Gastrocnemius medialis (tissue), 4 donors: ENCODE measurements around the gene GFM2. TPM values are rescaled to one million over a fixed set of nuclear protein-coding genes. Genes with fewer than 3 reads are reported as not detected.

Source experiments
- ATAC-seq, 2 donors: fragments of 150-250 bp; one replicate each; pipeline ENCODE4 v1.9.1; 2016
- DNase-seq, 2 donors: peaks; one replicate each; pipeline ENCODE4 v3.0.0-alpha.2; 2019
- H3K27ac ChIP-seq, 4 donors: fragments of 200-600 bp; sonication (generic); 1 replicate in 1 of 4; 2 replicates in 3 of 4; pipeline ENCODE4 v1.5.1; 2016 to 2018; ENCODE audit warnings: mild to moderate bottlenecking in 2 of 4, moderate library complexity in 1 of 4
- H3K27me3 ChIP-seq, 3 donors: fragments of 200-600 bp; sonication (generic) in 2 of 3; 1 replicate in 1 of 3; 2 replicates in 2 of 3; pipeline versions ENCODE4 v1.5.1 to v1.6.0; 2016 to 2019; ENCODE audit warnings: mild to moderate bottlenecking in 1 of 3, moderate library complexity in 1 of 3
- H3K36me3 ChIP-seq, 2 donors: fragments of 200-600 bp; sonication (generic) in 1 of 2; one replicate each; pipeline ENCODE4 v1.5.1; 2017 to 2018
- H3K4me1 ChIP-seq, 2 donors: fragments of 200-600 bp; sonication (generic) in 1 of 2; one replicate each; pipeline ENCODE4 v1.5.1; 2016 to 2017; ENCODE audit warnings: mild to moderate bottlenecking in 2 of 2
- H3K4me3 ChIP-seq, 4 donors: fragments of 200-600 bp; sonication (generic) in 3 of 4; 1 replicate in 1 of 4; 2 replicates in 3 of 4; pipeline ENCODE4 v1.5.1; 2016 to 2019; ENCODE audit warnings: mild to moderate bottlenecking in 2 of 4
- H3K9me3 ChIP-seq, 3 donors: fragments of 200-600 bp; sonication (generic) in 2 of 3; 1 replicate in 1 of 3; 2 replicates in 2 of 3; pipeline ENCODE4 v1.5.1; 2016 to 2019
- CTCF ChIP-seq, 5 experiments: fragments of 450-650 bp in 3 of 5; fragments of 200-600 bp in 2 of 5; sonication (generic) in 2 of 5; IDR thresholded peaks in 4 of 5; conservative IDR thresholded peaks in 1 of 5; 1 replicate in 4 of 5; 2 replicates in 1 of 5; pipeline ENCODE4 v1.5.1; 2016 to 2019; ENCODE audit warnings: antibody characterized with exemption in 5 of 5, mild to moderate bottlenecking in 3 of 5, moderate library complexity in 3 of 5
- POLR2A ChIP-seq, 2 donors: fragments of 450-650 bp; IDR thresholded peaks; one replicate each; pipeline ENCODE4 v1.6.1; 2017; ENCODE audit warnings: antibody characterized with exemption in 2 of 2, mild to moderate bottlenecking in 2 of 2, moderate library complexity in 2 of 2
- in situ Hi-C, 4 donors: fragments of 200-750 bp; cut with MboI; loops; one replicate each; pipeline versions ENCODE4 v1.15.0 to v1.8.0; 2017; ENCODE audit warnings: low sequenced_read_pairs in 4 of 4
- intact Hi-C: fragments of 100-400 bp; cut with DNase I; formaldehyde crosslinking; loops from one replicate; pipeline ENCODE4 v1.15.1; 2023; ENCODE audit warnings: low total_unique reads
- total RNA-seq, 4 donors: library from RNA; depleted of rRNA; stranded (reverse); fragments of >200 nt; gene quantifications; one replicate each; pipeline versions ENCODE4 v1.1.0 to v1.2.3, GENCODE V29; 2016

Gene GFM2
- 10 to 100 TPM; 19.4 to 25.6 (median 23.8) TPM for total RNA-seq

- H3K36me3 ChIP-seq, result peaks cover 0 to 36% of the 10 kb centered on the region in 2 donors
- in situ Hi-C loops (loop anchor here in 1 of 4 donors (25.0 kb wide), 1 partner anchor 1205 kb away; the partner anchor contains the start of genes ANKRA2 and UTP15), intact Hi-C loops (loop anchor here (1.0 to 5.0 kb wide), 4 partner anchors 82 to 1200 kb away; partner anchors contain the start of genes ANKRA2, HEXB and UTP15)
- H3K4me1 ChIP-seq, result peaks cover 25 to 29% of the 10 kb centered on the region in 2 donors
- peak; percentile 86 to 87 for DNase-seq
- H3K27me3 ChIP-seq, result no peaks in the 10 kb centered on the region
- peak within 1 kb of the TSS; percentile 76 to 99 (median 97) for H3K4me3 ChIP-seq
- ATAC-seq, result peak; percentile 99
- H3K27ac ChIP-seq, result peak within 1 kb of the TSS; percentile 82 to 90 (median 87)
- peak in 1 of 5 experiments; percentile 4 for TF ChIP-seq CTCF (IDR thresholded peaks at IDR 0.05 in 4 of 5, conservative IDR thresholded peaks at IDR 0.05 in 1 of 5)
- TF ChIP-seq POLR2A (IDR thresholded peaks at IDR 0.05), result peak; percentile 21 to 42
- H3K9me3 ChIP-seq, result no peaks in the 10 kb centered on the region
These were observed at the start of gene GFM2, which contains the start of gene NSA2 for GRCh38 chr5:74766849-74767578. TSS of gene GFM2 (minus strand) at chr5:74767117. CDS start at chr5:74763742, 3,375 bp downstream. TSS of gene NSA2 (plus strand) at chr5:74767249. CDS start at chr5:74767361, 112 bp downstream.

GRCh38 chr5:74810915-74811314 lies 44.0 kb upstream of the GFM2 start:
- in situ Hi-C loops (no loop called here), intact Hi-C loops (no loop called here)
- Histone ChIP-seq H3K9me3 (no peaks in the 10 kb centered on the region), H3K27ac (no peak overlapping the region), H3K4me3 (no peak overlapping the region), H3K27me3 (no peaks in the 10 kb centered on the region), H3K4me1 (no peaks in the 10 kb centered on the region), H3K36me3 (no peaks in the 10 kb centered on the region)
- DNase-seq, result no peak
- no peak for ATAC-seq
- TF ChIP-seq CTCF (IDR thresholded peaks at IDR 0.05 in 4 of 5, conservative IDR thresholded peaks at IDR 0.05 in 1 of 5), result no peak
- no peak for TF ChIP-seq POLR2A (IDR thresholded peaks at IDR 0.05)

GRCh38 chr5:74801941-74802340 lies 35.0 kb upstream of the GFM2 start:
- Histone ChIP-seq H3K9me3 (no peaks in the 10 kb centered on the region), H3K36me3 (no peaks in the 10 kb centered on the region), H3K4me1 (no peaks in the 10 kb centered on the region), H3K27me3 (peaks cover 0 to 2% (median 0%) of the 10 kb centered on the region in 3 donors), H3K4me3 (no peak overlapping the region), H3K27ac (no peak overlapping the region)
- no peak for TF ChIP-seq CTCF (IDR thresholded peaks at IDR 0.05 in 4 of 5, conservative IDR thresholded peaks at IDR 0.05 in 1 of 5)
- no peak for TF ChIP-seq POLR2A (IDR thresholded peaks at IDR 0.05)
- intact Hi-C loops, result no loop called here
- in situ Hi-C loops, result no loop called here
- DNase-seq, result no peak
- no peak for ATAC-seq

GRCh38 chr5:74801197-74801596 lies 34.3 kb upstream of the GFM2 start:
- Histone ChIP-seq H3K4me3 (no peak overlapping the region), H3K27ac (no peak overlapping the region), H3K4me1 (no peaks in the 10 kb centered on the region), H3K27me3 (peaks cover 0 to 2% (median 0%) of the 10 kb centered on the region in 3 donors), H3K9me3 (no peaks in the 10 kb centered on the region), H3K36me3 (no peaks in the 10 kb centered on the region)
- TF ChIP-seq CTCF (IDR thresholded peaks at IDR 0.05 in 4 of 5, conservative IDR thresholded peaks at IDR 0.05 in 1 of 5), result no peak
- no peak for TF ChIP-seq POLR2A (IDR thresholded peaks at IDR 0.05)
- in situ Hi-C loops, result no loop called here
- intact Hi-C loops, result no loop called here
- DNase-seq, result no peak
- no peak for ATAC-seq
